ENCODE results near the gene GAST.

The GAST gene

DNA sequence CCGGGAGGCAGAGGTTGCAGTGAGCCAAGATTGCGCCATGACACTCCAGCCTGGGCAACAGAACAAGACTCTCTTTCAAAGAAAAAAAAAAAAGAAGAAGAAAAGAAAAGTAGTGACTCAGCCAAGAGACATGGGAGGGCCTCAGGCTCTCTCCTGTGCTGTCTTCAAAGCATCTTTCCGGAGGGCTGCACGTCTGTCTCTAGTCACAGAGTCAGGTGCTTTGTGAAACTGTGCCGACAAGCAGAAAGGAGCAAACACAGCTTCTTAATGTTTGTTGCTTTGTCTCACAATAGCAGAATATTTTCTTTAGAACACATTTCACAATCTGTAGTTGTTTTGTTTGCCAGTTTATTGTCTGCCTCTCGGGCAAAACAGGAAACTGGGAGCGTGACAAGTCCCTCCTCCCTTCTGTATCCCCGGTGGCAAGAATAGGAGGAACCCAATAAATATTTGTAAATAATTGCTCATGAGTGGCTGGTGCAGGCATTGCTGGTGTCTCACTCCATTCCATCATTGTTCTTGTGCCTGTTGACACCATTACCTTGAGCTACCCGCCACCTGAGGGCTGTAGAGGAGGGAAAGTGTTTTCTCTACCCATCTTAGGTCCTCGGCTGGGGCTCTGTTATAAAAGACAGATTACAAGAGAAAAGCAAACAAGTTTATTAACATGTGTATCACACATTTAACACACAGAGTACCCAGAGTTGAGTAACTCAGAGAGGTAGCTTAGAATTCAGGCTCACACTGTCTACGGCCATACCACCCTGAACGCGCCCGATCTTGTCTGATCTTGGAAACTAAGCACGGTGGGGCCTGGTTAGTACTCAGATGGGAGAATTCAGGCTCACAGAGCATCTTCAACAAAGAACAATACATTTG is 5.5 kb downstream of the GAST start:
- FAIRE-seq, result no peak

DNA sequence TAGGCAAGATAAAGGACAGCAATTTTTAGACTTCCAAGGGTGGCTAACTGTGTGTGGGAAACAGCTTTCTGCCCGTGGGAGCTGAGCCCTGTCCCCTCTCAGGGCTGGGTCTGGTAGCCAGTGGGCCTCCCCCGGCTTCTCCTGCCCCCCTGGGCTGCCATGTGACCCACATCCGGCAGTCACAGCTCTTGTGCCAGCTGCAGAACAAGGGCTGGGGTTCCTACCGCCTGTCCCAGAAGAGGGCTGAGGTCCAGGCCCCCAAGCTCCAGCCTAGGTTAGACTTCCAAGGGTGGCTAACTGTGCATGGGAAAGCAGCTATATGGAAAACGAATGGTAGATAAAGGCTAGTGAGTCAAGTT is 6.1 kb downstream of the GAST start:
- FAIRE-seq, result no peak

DNA sequence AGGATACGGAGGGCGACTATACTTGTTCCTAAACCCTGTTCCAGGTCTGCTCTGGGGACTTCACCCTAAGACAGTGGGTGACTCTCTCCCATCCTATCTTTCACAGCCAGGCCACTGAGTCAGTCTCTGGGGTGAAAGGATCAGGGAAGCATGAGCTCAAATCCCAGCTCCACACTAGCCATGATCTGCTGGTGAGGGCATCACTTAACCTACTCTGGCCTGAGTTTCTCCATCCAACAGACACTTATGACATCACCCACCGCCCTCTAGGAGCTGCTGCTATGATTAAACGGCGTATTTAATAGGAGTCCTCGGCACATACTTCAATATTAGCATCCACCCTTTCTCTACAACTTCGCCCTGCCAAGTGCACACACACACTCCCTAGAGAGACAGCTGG is 10.1 kb downstream of the GAST start:
- FAIRE-seq, result no peak

DNA sequence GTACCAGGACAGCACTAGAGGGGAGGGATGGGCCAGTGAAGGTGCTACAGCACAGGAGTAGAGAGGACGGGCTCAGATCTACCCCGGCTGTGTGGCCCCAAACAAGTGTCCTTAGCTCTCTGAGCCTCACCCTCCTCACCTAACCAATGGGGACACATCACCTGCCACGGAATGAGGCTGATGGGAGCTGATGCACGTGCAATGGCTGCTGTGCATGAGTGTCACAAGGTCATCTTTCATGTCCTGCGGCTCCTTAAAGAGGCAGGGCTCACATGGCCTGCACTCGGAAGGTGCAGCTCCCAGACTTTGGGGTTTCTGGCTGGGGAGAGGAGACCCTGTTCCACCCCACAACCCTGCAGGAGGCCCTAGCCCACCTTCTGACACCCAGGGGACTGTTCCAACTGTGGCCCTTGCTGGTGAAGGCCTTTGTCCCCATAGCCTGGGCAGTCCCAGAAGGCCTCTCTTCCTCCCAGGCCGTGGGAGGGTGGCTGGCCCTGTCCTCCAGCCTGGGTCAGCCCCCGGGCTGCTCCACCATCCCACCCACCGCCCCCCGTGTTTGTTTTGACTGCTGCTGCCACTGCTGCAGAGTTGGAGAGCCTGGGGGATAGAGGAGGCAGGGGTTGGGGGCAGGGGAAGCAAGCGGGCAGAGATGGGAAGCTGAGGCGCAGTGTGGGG is 11.8 kb downstream of the GAST start:
- no peak for FAIRE-seq

DNA sequence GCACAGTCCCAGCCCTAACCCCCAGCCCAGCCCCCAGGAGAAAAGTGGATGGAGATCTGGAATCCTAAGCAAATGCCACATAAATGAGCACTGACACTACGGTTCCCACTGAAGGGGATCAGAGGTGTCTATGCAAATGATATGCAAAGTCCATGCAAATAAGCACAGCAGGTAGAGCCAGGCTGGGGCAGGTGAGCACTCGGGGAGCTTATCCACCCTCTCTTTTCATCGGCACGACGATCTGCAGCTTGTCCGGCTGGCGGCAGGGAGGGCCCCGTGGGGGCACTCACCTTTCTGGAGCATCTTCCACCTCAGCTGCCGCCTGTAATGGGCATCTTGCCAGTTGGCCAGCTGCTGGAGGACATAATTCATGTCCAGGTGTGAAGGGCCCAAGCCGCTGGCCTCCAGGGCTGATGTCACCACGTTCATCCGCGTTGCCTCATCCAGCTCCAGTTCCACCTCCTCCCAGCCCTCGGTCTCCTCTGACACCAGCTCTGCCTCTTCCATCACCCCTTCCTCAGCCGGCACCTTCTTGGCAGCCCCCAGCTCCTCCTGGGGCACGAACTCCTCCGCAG is 12.4 kb downstream of the GAST start:
- FAIRE-seq, result no peak

DNA sequence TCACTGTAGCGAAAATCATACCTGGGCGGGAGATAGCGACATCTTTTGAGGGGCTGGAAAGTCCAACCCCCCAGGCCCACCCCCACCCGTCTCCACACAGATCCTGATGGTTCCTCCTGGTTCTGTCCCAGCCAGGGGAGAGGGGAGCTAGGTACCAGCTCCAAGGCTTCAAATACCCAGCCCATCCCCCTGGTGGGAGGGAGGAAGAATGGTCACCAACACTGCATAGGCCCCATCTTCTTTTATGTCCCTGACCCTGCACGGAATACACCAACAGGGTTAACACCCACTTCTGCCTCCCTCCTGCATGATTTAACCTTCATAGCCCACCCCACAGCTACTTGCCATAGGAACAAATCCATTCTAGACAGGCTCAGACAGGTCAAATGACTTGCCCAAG is 13.0 kb downstream of the GAST start:
- no peak for FAIRE-seq

DNA sequence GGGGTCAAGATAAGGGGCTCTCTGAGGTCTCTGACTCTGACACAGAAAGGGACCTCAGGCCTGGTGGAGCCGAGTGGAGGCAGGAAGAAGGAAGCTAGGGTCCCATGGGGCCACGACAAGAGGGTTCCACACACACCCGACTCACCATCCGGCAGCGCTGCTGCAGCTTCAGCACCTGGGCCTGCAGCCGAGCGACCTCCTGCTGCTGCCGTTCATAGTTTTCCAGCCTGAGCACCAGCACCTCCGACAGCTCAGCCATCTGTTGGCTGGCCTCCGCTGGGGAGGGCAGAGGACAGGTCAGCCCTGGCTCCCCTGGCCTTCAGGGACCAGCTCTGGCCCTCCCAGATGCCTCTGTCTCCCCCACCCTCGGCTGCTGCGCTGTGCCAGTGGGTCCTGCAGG is 15.9 kb downstream of the GAST start:
- FAIRE-seq, result no peak

DNA sequence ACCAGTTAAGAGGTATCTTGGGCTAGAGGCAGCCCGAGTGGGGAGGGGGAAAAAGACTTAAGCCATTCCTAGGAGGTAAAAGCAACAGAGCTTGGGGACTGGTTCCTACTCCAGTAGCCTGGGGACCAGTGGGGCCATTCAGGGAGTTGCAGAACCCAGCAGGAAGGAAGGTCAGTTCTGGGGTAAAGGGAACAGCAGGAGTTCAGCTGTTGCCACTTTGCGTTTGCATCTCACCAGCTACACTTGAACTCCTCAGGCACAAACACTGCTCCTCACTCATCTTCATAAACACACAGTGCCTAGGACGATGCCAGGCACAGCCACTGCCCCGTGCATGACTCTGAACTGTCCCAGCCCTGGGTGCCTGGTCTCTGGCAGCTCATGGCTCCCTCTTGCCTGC is 18.3 kb downstream of the GAST start:
- no peak for FAIRE-seq

DNA sequence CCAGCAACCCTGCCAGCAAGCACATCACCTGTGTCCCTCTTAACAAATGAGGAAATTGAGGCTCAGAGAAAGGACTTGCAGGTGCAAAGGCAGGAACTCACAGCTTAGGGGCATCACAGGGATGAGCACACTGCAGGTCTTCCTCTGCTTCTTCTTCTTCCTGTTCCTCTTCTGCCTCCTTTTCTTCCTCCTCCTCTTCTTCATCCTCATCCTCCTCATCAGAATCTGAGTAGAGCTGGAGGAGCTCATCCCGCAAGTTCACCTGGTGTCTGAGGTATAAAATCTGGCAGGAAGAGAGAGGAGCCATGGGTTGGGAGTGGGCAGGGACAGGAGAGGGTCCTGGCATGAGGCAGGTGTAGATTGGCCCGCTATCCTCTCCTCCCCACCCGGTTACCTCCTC is 19.7 kb downstream of the GAST start:
- FAIRE-seq, result no peak

DNA sequence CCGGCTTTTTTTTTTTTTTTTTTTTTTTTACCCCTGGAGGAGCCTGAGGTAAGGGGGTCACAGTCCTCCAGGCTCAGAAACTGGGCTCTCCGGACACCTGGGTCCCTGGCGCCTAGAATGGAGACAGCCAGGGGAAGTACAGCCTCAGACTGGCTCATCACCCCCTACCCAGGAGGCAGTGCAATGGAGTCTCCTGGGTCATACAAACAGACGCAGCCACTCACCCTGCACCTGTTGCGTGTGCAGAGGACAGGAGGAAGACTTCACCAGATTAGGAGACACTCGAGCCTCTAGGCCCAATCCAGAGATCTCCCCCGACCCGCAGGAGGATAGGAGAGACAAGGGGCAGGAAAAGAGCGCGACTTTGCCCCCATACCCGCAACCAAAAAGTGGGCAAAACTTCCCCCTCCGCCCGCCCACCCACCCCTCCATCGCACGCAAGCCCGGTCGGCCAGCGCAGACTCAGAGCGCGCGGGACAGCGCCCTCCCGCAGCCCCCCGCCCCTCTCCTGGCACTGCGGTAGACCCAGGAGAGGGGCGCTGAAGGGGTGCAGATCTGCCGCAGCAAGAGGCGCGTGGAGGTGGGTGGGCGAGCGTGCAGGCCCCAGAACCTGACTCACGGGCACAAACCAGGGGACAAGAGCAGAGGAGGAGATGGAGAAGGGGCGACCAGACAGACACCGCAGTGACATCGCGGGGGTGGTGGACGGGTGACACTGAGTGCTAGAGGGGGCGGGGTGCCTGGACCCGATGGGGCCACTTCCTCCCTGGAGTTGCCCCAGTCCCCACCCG is 21.4 kb downstream of the GAST start:
- FAIRE-seq, result no peak

DNA sequence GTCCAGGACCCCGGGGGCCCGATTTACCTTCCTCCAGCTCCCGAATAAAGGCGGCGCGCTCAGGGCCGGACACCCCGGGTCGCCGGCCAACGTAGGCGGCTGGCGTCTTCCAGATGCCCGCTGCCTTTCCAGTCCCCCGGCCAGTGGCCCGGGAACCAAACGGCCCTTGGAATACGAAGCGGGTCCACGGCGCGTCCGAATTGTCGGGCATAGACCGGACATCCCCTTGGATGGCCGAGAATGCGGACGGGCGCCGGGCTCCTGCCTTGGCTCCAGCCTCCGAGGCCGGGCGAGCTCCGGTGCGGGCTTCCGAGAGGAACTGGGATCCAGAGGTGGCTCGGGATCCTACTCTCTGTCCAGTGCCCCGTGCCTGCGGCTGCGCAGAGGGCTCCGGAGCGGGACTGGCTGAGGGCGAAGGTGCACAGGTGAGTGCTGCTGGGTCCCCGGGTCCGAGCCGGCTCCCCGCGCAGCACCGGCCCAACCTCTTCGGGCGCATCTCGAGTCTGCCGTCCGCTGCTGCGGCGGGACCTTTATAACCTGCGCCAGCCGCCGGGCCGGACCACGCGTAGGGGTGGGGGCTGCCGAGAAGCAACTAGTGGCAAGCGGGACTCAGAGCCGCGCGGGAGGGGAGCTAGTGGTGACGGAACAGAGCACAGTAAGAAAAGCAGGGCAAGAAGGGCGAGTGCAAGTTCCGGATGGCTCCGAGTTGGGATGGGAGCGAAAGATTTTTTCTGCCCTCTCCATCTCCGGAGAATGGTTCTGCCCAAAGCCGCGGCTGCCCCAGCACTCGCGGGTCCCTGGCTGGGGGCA is 22.2 kb downstream of the GAST start, which contains the start of gene HAP1:
Gene HAP1 (minus strand): TSS at position 505 of the 810 bp plus-strand sequence. CDS start 9 bp downstream, at position 496.
- FAIRE-seq, result no peak

DNA sequence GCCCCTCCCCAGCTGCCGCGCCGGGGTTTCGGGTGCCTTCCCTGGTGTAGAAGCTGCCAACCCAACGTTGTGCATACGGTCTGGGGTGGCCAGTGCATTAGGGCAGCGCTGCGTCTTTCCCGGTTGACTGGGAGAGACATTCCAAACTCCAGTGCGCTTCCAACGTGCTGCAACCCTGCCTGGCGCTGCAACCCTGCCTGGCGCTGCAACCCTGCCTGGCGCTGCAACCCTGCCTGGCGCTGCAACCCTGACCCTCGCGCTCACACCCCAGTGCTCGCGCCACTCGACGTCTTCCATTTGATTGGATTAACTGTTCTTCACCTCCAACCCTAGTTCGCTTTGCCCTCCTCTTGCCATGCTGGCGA is 22.8 kb downstream of the GAST start:
- FAIRE-seq, result no peak

DNA sequence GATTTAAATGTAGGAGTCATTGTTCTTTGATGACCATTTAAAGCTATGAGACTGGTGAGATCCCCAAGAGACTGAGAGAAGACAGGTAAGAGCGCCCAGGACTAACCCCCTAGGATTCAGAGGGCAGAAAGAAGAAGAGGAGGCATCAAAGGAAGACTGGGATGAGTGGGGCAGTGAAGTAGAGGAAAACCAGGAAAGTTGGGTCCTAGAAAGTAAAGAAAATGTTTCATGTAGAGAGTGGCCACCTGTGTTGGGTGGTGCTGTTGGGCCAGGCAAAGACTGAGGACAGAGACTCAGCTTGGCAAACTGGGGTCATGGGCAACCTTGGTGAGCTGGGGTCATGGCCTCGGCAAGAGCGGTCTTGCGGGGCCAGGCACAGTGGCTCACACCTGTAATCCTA is 23.6 kb downstream of the GAST start:
- FAIRE-seq, result no peak

DNA sequence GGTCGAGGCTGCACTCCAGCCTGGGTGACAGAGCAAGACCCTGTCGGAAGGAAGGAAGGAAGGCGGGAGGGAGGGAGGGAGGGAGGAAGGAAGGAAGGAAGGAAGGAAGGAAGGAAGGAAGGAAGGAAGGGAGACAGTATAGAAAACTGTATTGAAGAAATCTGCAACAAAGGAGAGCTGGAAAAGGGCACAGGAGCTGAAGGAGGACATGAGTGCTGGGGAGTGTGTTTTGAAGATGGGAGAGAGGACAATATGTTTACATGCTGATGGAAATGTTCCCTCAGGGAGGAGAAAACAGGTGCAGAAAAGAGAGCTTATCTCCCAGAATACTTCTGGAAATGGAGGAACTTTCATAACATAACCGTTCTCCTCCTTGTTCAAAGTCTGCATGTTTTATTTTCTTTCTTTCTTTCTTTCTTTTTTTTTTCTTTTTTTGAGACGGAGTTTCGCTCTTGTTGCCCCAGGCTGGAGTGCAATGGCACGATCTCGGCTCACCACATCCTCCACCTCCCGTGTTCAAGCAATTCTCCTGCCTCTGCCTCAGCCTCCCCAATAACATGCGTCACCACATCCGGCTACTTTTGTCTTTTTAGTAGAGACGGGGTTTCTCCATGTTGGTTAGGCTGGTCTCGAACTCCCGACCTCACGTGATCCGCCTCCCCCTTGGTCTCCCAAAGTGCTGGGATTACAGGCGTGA is 25.0 kb downstream of the GAST start:
- no peak for FAIRE-seq

DNA sequence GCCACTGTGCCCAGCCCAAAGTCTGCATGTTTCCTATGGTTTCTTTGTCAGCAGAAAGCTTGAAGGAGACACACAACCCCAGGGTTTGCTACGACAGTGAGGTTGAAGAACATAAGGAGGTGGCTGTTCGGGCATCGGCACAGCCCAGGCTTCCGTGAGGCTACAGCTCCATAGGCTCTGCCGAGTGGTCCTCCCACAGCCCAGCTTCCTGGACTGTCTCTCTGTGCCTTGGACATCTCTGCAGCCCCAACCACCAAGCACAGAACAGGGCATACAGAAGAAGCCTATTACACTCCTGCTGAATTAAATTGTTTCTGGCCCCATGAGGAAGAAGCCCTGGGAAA is 25.5 kb downstream of the GAST start:
- no peak for FAIRE-seq

DNA sequence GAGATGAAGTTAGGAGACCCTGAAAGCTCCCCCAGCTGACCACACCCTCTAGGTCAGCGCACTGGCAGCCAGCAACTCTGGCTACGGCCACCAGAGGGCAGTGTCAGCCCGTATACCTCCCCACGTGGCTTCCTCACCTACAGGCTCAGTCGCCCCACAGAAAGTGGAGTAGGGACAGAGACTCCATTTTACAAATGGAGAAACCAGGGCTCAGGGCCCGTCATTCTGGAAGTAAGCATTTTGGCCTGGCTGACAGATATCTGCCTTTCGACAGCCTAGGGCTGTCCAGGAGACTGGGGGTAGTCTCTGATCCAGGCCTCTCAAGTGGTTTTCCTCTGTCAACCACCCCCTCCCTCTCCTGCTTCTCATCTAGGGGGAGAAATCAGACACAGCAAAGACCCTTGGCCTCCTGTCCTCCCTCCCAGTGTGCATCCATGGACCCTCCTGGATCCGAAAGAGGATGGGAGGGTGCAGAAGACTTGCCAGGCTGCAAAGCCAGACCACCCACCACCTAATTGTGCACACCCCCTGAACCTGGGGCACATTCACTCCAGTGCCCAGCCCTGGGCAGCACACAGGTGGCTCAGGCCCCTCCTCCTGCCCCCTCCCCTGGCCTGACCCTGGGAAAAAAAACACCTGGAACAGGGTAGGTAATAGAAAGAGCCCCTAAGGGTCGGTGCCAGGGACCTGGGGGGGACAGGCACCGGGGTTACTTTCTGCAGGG is 26.1 kb downstream of the GAST start:
- FAIRE-seq, result peak; percentile 43

DNA sequence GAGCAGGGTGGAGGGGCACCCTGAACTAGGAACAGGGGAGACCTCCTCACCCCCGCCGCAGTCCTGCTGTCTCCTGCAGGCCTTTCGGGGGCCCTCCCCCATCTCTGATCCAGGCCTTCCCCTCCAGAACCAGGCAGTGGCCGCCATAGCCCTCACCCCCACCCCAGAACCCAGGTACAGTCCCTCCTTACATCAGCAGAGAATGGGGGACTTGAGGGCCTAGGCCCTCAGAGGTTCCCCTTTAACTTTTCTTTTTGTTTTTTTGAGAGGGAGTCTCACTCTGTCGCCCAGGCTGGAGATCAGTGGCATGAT is 26.6 kb downstream of the GAST start:
- FAIRE-seq, result no peak

DNA sequence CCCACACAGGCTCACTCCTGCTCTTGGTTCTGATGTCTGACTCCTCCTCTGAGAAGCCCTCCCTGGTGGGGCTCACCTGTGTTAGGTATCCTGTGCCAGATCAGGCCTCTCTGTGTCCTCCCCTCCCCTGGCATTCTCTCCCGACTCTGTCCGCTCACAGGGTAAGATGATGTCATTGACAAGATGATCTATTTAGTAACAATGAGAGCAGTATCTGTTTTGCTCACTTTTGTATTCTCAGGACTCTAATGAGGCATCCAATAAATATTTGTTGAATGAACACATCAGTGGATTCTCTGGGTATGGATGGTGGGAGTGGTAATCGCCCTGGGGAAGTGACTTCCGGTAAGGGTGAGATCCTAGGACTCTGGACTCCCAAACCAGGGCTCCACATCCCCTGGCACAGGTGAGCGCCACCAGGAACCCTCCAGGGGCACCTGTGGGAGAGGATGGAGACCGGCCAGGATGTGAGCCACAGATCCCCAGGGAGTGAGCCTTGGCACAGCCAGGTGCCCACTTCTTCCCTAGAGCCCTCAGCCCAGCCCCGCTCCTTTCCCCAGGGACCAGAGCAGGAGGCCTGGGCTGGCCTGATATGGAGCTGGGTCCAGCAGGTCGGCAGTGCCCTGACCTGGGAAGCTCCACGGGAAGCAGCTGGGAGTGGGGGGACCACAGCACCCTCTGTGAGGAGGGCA is 27.7 kb downstream of the GAST start:
- no peak for FAIRE-seq

DNA sequence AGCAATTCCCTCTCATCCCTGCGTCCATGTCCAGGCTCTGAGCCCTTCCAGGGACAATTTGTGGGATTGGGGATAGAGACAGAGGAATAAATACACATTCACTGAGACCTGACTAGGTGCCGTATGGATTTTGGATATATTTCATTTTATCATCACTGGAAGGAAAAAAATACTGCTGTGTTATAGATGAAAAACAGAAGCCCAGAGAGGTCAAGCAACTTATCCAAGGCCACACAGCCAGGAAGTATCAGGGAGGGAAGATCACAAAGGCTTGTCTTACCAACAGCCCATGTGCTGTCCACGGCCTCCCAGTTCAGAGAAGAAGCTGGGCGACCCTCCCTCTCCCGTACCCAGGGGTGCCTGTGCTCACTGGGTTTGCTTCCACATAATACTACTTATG is 28.4 kb downstream of the GAST start:
- FAIRE-seq, result no peak

DNA sequence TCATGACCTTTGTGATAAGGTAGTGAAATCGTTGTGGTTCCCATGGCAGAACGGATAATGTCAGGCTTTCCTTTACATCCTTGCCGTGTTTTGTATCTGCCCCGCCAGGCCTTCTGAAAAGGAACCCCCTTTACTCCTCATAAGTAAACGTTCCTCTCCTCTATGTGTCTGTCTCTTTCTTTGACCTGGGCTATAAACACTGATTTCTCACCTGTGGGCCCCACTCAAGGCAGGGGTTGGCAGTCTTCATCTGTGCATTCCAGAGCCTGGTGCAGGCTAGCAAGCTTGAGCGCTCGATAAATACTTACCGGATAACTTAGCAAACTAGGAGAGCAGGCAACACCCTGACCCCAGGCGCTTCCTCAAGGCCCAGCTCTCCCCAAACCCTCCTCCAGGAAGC is 29.6 kb downstream of the GAST start:
- no peak for FAIRE-seq

DNA sequence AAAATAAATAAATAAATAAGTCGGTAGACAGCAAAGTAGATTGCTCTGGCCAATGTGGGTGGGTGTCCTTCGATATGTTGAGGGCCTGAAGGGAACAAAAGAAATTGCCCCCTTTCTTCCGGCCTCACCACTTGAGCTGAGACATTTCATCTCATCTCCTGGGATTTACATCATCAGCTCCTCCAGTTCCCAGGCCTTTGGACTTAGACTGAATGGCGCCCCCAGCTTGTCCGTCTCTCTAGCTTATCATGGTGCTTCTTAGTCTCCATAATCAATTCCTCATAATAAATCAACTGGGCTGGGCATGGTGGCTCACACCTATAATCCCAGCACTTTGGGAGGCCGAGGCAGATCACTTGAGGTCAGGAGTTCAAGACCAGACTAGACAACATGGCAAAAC is 36.1 kb downstream of the GAST start:
- no peak for FAIRE-seq

Measured in A204.1 (cell line).